Karpas-422 (cell line): ENCODE data around the gene GAS6. TPM values are rescaled to one million over a fixed set of nuclear protein-coding genes. Genes with fewer than 3 reads are reported as not detected.
"Not testable (repeated sequence)": the region's sequence is repeated elsewhere in the genome, so short reads cannot be mapped to it uniquely, and the experiment has no call there.

Experiments
- DNase-seq: peaks from one replicate; pipeline ENCODE4 v3.0.0-alpha.2; 2015
- H2AFZ ChIP-seq: fragments of 200-600 bp; sonication (generic); 2 replicates; pipeline ENCODE4 v1.6.1; 2014; ENCODE audit warnings: antibody characterized with exemption, low read length, mixed read lengths
- H3K27ac ChIP-seq: fragments of 200-600 bp; sonication (generic); 2 replicates; pipeline ENCODE4 v1.5.1; 2014; ENCODE audit warnings: mild to moderate bottlenecking, low read length, moderate library complexity
- H3K27me3 ChIP-seq: fragments of 200-600 bp; sonication (generic); 2 replicates; pipeline ENCODE4 v1.6.1; 2014; ENCODE audit warnings: low read length, mixed read lengths
- H3K36me3 ChIP-seq: fragments of 200-600 bp; sonication (generic); 2 replicates; pipeline ENCODE4 v1.6.1; 2014; ENCODE audit warnings: low read length, mixed read lengths; ENCODE audit not compliant: insufficient read depth
- H3K4me1 ChIP-seq: fragments of 200-600 bp; sonication (generic); 2 replicates; pipeline ENCODE4 v1.6.1; 2014; ENCODE audit warnings: mild to moderate bottlenecking, low read length, mixed read lengths
- H3K4me2 ChIP-seq: fragments of 200-600 bp; sonication (generic); 2 replicates; pipeline ENCODE4 v1.6.1; 2014; ENCODE audit warnings: low read length, low read depth, mild to moderate bottlenecking; ENCODE audit not compliant: poor library complexity, severe bottlenecking
- H3K4me3 ChIP-seq: fragments of 200-600 bp; sonication (generic); 2 replicates; pipeline ENCODE4 v1.5.1; 2014; ENCODE audit warnings: mild to moderate bottlenecking, antibody characterized with exemption, low read length, mixed read lengths
- H3K79me2 ChIP-seq: fragments of 200-600 bp; sonication (generic); 2 replicates; pipeline ENCODE4 v1.6.1; 2014; ENCODE audit warnings: mild to moderate bottlenecking, low read length, mixed read lengths
- H3K9ac ChIP-seq: fragments of 200-600 bp; sonication (generic); 2 replicates; pipeline ENCODE4 v1.6.0; 2014; ENCODE audit warnings: low read length
- H3K9me2 ChIP-seq: fragments of 200-600 bp; sonication (generic), shearing (Covaris generic); replicated peaks from 2 replicates; pipeline ENCODE4 v1.6.0; 2014; ENCODE audit warnings: mild to moderate bottlenecking, low read length, moderate library complexity; ENCODE audit not compliant: insufficient read depth
- H3K9me3 ChIP-seq: fragments of 300-700, 200-600 bp; sonication (generic); 2 replicates; pipeline ENCODE4 v1.6.1; 2014; ENCODE audit warnings: low read length, mixed read lengths
- H4K20me1 ChIP-seq: fragments of 200-600 bp; sonication (generic); 2 replicates; pipeline ENCODE4 v1.6.1; 2014; ENCODE audit warnings: mild to moderate bottlenecking, antibody characterized with exemption, low read length, low read depth; ENCODE audit not compliant: insufficient read depth
- total RNA-seq: library from RNA; depleted of rRNA; stranded (reverse); fragments of >200 nt; shearing (Covaris generic); gene quantifications from 2 replicates; pipeline ENCODE4 v1.2.3, GENCODE V29; 2014; ENCODE audit warnings: low replicate concordance

The GAS6 gene
- total RNA-seq, 1 experiment from 2014 or later = not detected

GRCh38 chr13:113867913-113868312, 4.0 kb upstream of the GAS6 start:
- H4K20me1 ChIP-seq, H3K79me2 ChIP-seq, H3K9ac ChIP-seq, H3K4me2 ChIP-seq, H3K27me3 ChIP-seq, DNase-seq, H3K4me3 ChIP-seq, H3K4me1 ChIP-seq, H3K9me3 ChIP-seq, H3K36me3 ChIP-seq, H3K27ac ChIP-seq, H3K9me2 ChIP-seq, H2AFZ ChIP-seq: not testable (repeated sequence)

- no peaks in the 10 kb centered on the region for H4K20me1 ChIP-seq
- no peaks in the 10 kb centered on the region for H3K9me2 ChIP-seq
- H3K4me3 ChIP-seq = no peak overlapping the region
Measured at GRCh38 chr13:113865427-113865826, 1.6 kb upstream of the GAS6 start.

GRCh38 chr13:113864273-113864890, 506 bp upstream of the GAS6 start:
- H3K27me3 ChIP-seq = no peaks in the 10 kb centered on the region
- H3K9ac ChIP-seq = no peak overlapping the region
- H3K27ac ChIP-seq = no peak overlapping the region
- H3K9me2 ChIP-seq = no peaks in the 10 kb centered on the region
- H3K79me2 ChIP-seq = no peaks in the 10 kb centered on the region
- no peaks in the 10 kb centered on the region for H4K20me1 ChIP-seq
- no peaks in the 10 kb centered on the region for H3K9me3 ChIP-seq
- no peak overlapping the region for H3K4me2 ChIP-seq
- H3K36me3 ChIP-seq = no peaks in the 10 kb centered on the region
- no peak overlapping the region for H2AFZ ChIP-seq
- H3K4me1 ChIP-seq = no peaks in the 10 kb centered on the region
- H3K4me3 ChIP-seq = no peak overlapping the region
- DNase-seq = no peak

More at GRCh38 chr13:113865427-113865826, 1.6 kb upstream of the GAS6 start:
- Histone ChIP-seq H2AFZ (no peak overlapping the region), H3K36me3 (no peaks in the 10 kb centered on the region), H3K27me3 (no peaks in the 10 kb centered on the region), H3K4me2 (no peak overlapping the region), H3K9ac (no peak overlapping the region), H3K27ac (no peak overlapping the region), H3K9me3 (no peaks in the 10 kb centered on the region), H3K4me1 (no peaks in the 10 kb centered on the region), H3K79me2 (no peaks in the 10 kb centered on the region)
- no peak for DNase-seq

- Histone ChIP-seq H3K79me2 (no peaks in the 10 kb centered on the region), H3K9me3 (peaks cover 7% of the 10 kb centered on the region; the same call in 1 of the 2 replicates), H3K4me2 (no peak overlapping the region), H3K36me3 (no peaks in the 10 kb centered on the region), H3K9me2 (no peaks in the 10 kb centered on the region), H3K4me1 (no peaks in the 10 kb centered on the region), H3K27ac (no peak overlapping the region), H3K27me3 (no peaks in the 10 kb centered on the region), H2AFZ (no peak overlapping the region), H4K20me1 (no peaks in the 10 kb centered on the region), H3K4me3 (no peak overlapping the region), H3K9ac (no peak overlapping the region)
- DNase-seq = no peak
Measured at GRCh38 chr13:113862931-113863523, 849 bp downstream of the GAS6 start.

GRCh38 chr13:113862191-113862930, 1.5 kb downstream of the GAS6 start:
- Histone ChIP-seq H3K79me2 (no peaks in the 10 kb centered on the region), H4K20me1 (no peaks in the 10 kb centered on the region), H3K4me3 (no peak overlapping the region), H3K9me2 (no peaks in the 10 kb centered on the region), H3K27ac (no peak overlapping the region), H3K4me1 (no peaks in the 10 kb centered on the region), H2AFZ (no peak overlapping the region), H3K27me3 (no peaks in the 10 kb centered on the region), H3K36me3 (no peaks in the 10 kb centered on the region), H3K9ac (no peak overlapping the region), H3K4me2 (no peak overlapping the region), H3K9me3 (peaks cover 7% of the 10 kb centered on the region; the same call in 1 of the 2 replicates)
- no peak for DNase-seq

- H3K27me3 ChIP-seq = no peaks in the 10 kb centered on the region
- no peak overlapping the region for H2AFZ ChIP-seq
- H4K20me1 ChIP-seq = no peaks in the 10 kb centered on the region
- H3K36me3 ChIP-seq = no peaks in the 10 kb centered on the region
- DNase-seq = no peak
- H3K4me1 ChIP-seq = no peaks in the 10 kb centered on the region
- no peaks in the 10 kb centered on the region for H3K79me2 ChIP-seq
- H3K9ac ChIP-seq = no peak overlapping the region
- H3K9me3 ChIP-seq = peaks cover 7% of the 10 kb centered on the region; the same call in 1 of the 2 replicates
- H3K4me3 ChIP-seq = no peak overlapping the region
- no peaks in the 10 kb centered on the region for H3K9me2 ChIP-seq
- H3K4me2 ChIP-seq = no peak overlapping the region
- H3K27ac ChIP-seq = no peak overlapping the region
Measured at GRCh38 chr13:113861433-113862030, 2.3 kb downstream of the GAS6 start.

- no peaks in the 10 kb centered on the region for H3K4me1 ChIP-seq
- no peaks in the 10 kb centered on the region for H3K79me2 ChIP-seq
- no peaks in the 10 kb centered on the region for H3K27me3 ChIP-seq
- no peak overlapping the region for H3K4me2 ChIP-seq
- H4K20me1 ChIP-seq = no peaks in the 10 kb centered on the region
- H3K36me3 ChIP-seq = no peaks in the 10 kb centered on the region
- no peaks in the 10 kb centered on the region for H3K9me2 ChIP-seq
- peaks cover 7% of the 10 kb centered on the region; the same call in 1 of the 2 replicates for H3K9me3 ChIP-seq
- H3K4me3 ChIP-seq = no peak overlapping the region
- no peak overlapping the region for H3K9ac ChIP-seq
- H2AFZ ChIP-seq = no peak overlapping the region
- no peak for DNase-seq
- H3K27ac ChIP-seq = no peak overlapping the region
Measured at GRCh38 chr13:113860665-113861432, 3.0 kb downstream of the GAS6 start.
